Right cardiac atrium (tissue), 5 donors: Measurements from ENCODE around the gene LRRC14B. TPM values are rescaled to one million over a fixed set of nuclear protein-coding genes. Genes with fewer than 3 reads are reported as not detected.
"Not testable (repeated sequence)": the region's sequence is repeated elsewhere in the genome, so short reads cannot be mapped to it uniquely, and the experiment has no call there.

Experiments used
- ATAC-seq, 2 donors: fragments of 200-7000 bp; cut with Tn5 transposase; one replicate each; pipeline versions ENCODE4 v1.8.0 to v1.9.1; 2020; ENCODE audit warnings: moderate library complexity in 2 of 2, mild to moderate bottlenecking in 1 of 2
- DNase-seq, 3 donors: peaks; one replicate each; pipeline ENCODE4 v3.0.0-alpha.2; 2020
- H3K27ac ChIP-seq: one replicate; pipeline ENCODE4 v1.5.1; 2013; ENCODE audit warnings: mild to moderate bottlenecking, low read length, control low read depth, moderate library complexity
- H3K27me3 ChIP-seq: one replicate; pipeline ENCODE4 v1.6.1; 2013; ENCODE audit not compliant: control insufficient read depth, insufficient read depth
- H3K4me1 ChIP-seq: one replicate; pipeline ENCODE4 v1.6.1; 2013; ENCODE audit warnings: low read length; ENCODE audit not compliant: control insufficient read depth, insufficient read depth
- H3K4me3 ChIP-seq: one replicate; pipeline ENCODE4 v1.5.1; 2013; ENCODE audit warnings: low read length, control low read depth
- H3K9me3 ChIP-seq: one replicate; pipeline ENCODE4 v1.6.1; 2013; ENCODE audit warnings: low read length; ENCODE audit not compliant: control insufficient read depth
- WGBS: extraction: QIAGEN DNeasy Blood & Tissue Kit; methylation state at CpG from one replicate; pipeline ENCODE4 v1.1.7; 2013; 5-methylcytosine and 5-hydroxymethylcytosine counted together
- intact Hi-C, 4 donors: fragments of 100-400 bp; cut with DNase I; formaldehyde crosslinking; loops; one replicate each; pipeline versions ENCODE4 v1.11.0 to v1.14.0; 2022 to 2023
- polyA plus RNA-seq: library from polyadenylated mRNA; stranded (reverse); fragments of 200-250 nt; gene quantifications from one replicate; pipeline ENCODE4 v1.2.3, GENCODE V29; 2013
- total RNA-seq, 4 donors: library from RNA; stranded (reverse); fragmentation: NEBNext Ultra II Directional; extraction: Animal tissue kit (Norgen Biotek cat#: 25700); gene quantifications; one replicate each; pipeline ENCODE4 v1.2.1, GENCODE V29; 2021
- donor health status: healthy with polysubstance abuse.
- donor health status: DM: no; HTN: yes; CAD: no.
- donor health status: DM: no; HTN: no; CAD: no.
- donor health status: DM: no; HTN: yes; CAD: no; lungs with severe emphysema.
- donor health status: DM: yes; HTN: yes; CAD: no.

LRRC14B gene
- total and polyA plus RNA-seq, 5 donors = 6.3 to 51.1 (median 38.1) TPM

- H3K4me3 ChIP-seq, H3K4me1 ChIP-seq, H3K27ac ChIP-seq, H3K9me3 ChIP-seq, ATAC-seq, intact Hi-C loops, H3K27me3 ChIP-seq, DNase-seq: not testable (repeated sequence)
- WGBS = 92% methylated on average over 2 of the region's 2 CpGs
Measured at GRCh38 chr5:215256-215655, 24.0 kb downstream of the LRRC14B start.

GRCh38 chr5:216076-216475 is 24.8 kb downstream of the LRRC14B start:
- H3K9me3 ChIP-seq, H3K27ac ChIP-seq, H3K4me1 ChIP-seq, intact Hi-C loops, H3K27me3 ChIP-seq, H3K4me3 ChIP-seq, ATAC-seq, DNase-seq: not testable (repeated sequence)
- 85% methylated on average over 9 of the region's 10 CpGs for WGBS

GRCh38 chr5:217494-218456 is 26.5 kb downstream of the LRRC14B start, which contains the start of the genes CCDC127 and SDHA:
TSS of gene CCDC127 (minus strand) at chr5:218153. CDS start at chr5:216849, 1,304 bp downstream.
TSS of gene SDHA (plus strand) at chr5:218320. CDS start at chr5:218356, 36 bp downstream.
- H3K27me3 ChIP-seq, H3K9me3 ChIP-seq, H3K4me1 ChIP-seq, intact Hi-C loops: not testable (repeated sequence)
- DNase-seq (peak; percentile 99 to 100 (median 99)), ATAC-seq (peak; percentile 96 to 97)
- H3K27ac ChIP-seq = peak within 1 kb of the TSS; percentile 74
- under 1% methylated on average over 75 of the region's 75 CpGs for WGBS
- H3K4me3 ChIP-seq = peak within 1 kb of the TSS; percentile 81

- Histone ChIP-seq H3K27ac (peak overlapping the region; percentile 74), H3K27me3 (no peaks in the 10 kb centered on the region), H3K4me1 (no peaks in the 10 kb centered on the region), H3K4me3 (peak overlapping the region; percentile 72), H3K9me3 (no peaks in the 10 kb centered on the region)
- intact Hi-C loops = no loop called here
- peak; percentile 54 to 77 (median 72) for DNase-seq
- ATAC-seq = peak; percentile 69 to 71
- WGBS = under 1% methylated on average over 73 of the region's 73 CpGs
Measured at GRCh38 chr5:218457-219291, 27.4 kb downstream of the LRRC14B start.

- intact Hi-C loops = no loop called here
- DNase-seq (no peak), ATAC-seq (no peak)
- no peaks in the 10 kb centered on the region for H3K9me3 ChIP-seq
- H3K27me3 ChIP-seq = no peaks in the 10 kb centered on the region
- H3K4me3 ChIP-seq = peak overlapping the region; percentile 72
- 12% methylated on average over 9 of the region's 9 CpGs for WGBS
- H3K4me1 ChIP-seq = no peaks in the 10 kb centered on the region
- peak overlapping the region; percentile 84 for H3K27ac ChIP-seq
Measured at GRCh38 chr5:219460-219863, 28.2 kb downstream of the LRRC14B start.

GRCh38 chr5:219991-220390 is 28.7 kb downstream of the LRRC14B start:
- no peaks in the 10 kb centered on the region for H3K9me3 ChIP-seq
- 21% methylated on average over 4 of the region's 4 CpGs for WGBS
- ATAC-seq (no peak), DNase-seq (no peak)
- no peak overlapping the region for H3K27ac ChIP-seq
- no peaks in the 10 kb centered on the region for H3K4me1 ChIP-seq
- intact Hi-C loops = no loop called here
- H3K27me3 ChIP-seq = no peaks in the 10 kb centered on the region
- H3K4me3 ChIP-seq = peak overlapping the region; percentile 72

GRCh38 chr5:222951-223715 is 31.8 kb downstream of the LRRC14B start:
- H3K27me3 ChIP-seq, DNase-seq, ATAC-seq, H3K4me1 ChIP-seq, H3K4me3 ChIP-seq, H3K9me3 ChIP-seq, H3K27ac ChIP-seq, intact Hi-C loops: not testable (repeated sequence)
- WGBS = 37% methylated on average over 6 of the region's 6 CpGs

- Histone ChIP-seq H3K4me1 (no peaks in the 10 kb centered on the region), H3K27me3 (no peaks in the 10 kb centered on the region), H3K9me3 (no peaks in the 10 kb centered on the region), H3K4me3 (no peak overlapping the region), H3K27ac (no peak overlapping the region)
- DNase-seq (no peak), ATAC-seq (no peak)
- WGBS = 66% methylated on average over 6 of the region's 6 CpGs
- intact Hi-C loops = no loop called here
Measured at GRCh38 chr5:223791-224190, 32.5 kb downstream of the LRRC14B start.

GRCh38 chr5:225334-225733 is 34.0 kb downstream of the LRRC14B start:
- intact Hi-C loops = no loop called here

GRCh38 chr5:227375-227774 is 36.1 kb downstream of the LRRC14B start:
- H3K27ac ChIP-seq, intact Hi-C loops, H3K4me1 ChIP-seq, H3K27me3 ChIP-seq, DNase-seq, H3K9me3 ChIP-seq, H3K4me3 ChIP-seq, ATAC-seq: not testable (repeated sequence)
- 94% methylated on average over 16 of the region's 17 CpGs for WGBS

More at GRCh38 chr5:225334-225733, 34.0 kb downstream of the LRRC14B start:
- no peak for ATAC-seq
- Histone ChIP-seq H3K4me3 (no peak overlapping the region), H3K27ac (no peak overlapping the region), H3K27me3 (no peaks in the 10 kb centered on the region), H3K4me1 (no peaks in the 10 kb centered on the region), H3K9me3 (no peaks in the 10 kb centered on the region)
- no peak for DNase-seq
- WGBS = 95% methylated on average over 14 of the region's 14 CpGs
